Muscle of leg (tissue), 11 donors: ENCODE data around the gene SH3BP4. TPM values are rescaled to one million over a fixed set of nuclear protein-coding genes. Genes with fewer than 3 reads are reported as not detected.

Source experiments
- DNase-seq: peaks from one replicate; pipeline ENCODE4 v3.0.0; 2013
- H3K27ac ChIP-seq: one replicate; pipeline ENCODE4 v1.5.1; 2013; ENCODE audit warnings: mild to moderate bottlenecking, low read length, control low read depth
- H3K27me3 ChIP-seq: one replicate; pipeline ENCODE4 v1.6.1; 2013; ENCODE audit warnings: low read length; ENCODE audit not compliant: control insufficient read depth, insufficient read depth
- H3K36me3 ChIP-seq: one replicate; pipeline ENCODE4 v1.6.1; 2013; ENCODE audit warnings: low read length; ENCODE audit not compliant: control insufficient read depth, insufficient read depth
- H3K4me1 ChIP-seq: one replicate; pipeline ENCODE4 v1.6.1; 2013; ENCODE audit warnings: low read length; ENCODE audit not compliant: control insufficient read depth, insufficient read depth
- H3K4me3 ChIP-seq: one replicate; pipeline ENCODE4 v1.5.1; 2013; ENCODE audit warnings: low read length, control low read depth
- H3K9me3 ChIP-seq: replicated peaks from 2 replicates; pipeline ENCODE4 v1.6.1; 2013; ENCODE audit warnings: low read depth, low read length; ENCODE audit not compliant: control insufficient read depth
- WGBS: methylation state at CpG from one replicate; pipeline ENCODE4 v1.1.5; 2013; ENCODE audit warnings: missing lambda C conversion rate; ENCODE audit not compliant: insufficient coverage; 5-methylcytosine and 5-hydroxymethylcytosine counted together
- polyA plus RNA-seq, 8 donors: library from polyadenylated mRNA; unstranded; fragments of 120-200 nt; gene quantifications; one replicate each; pipeline versions ENCODE4 v1.2.1 to v1.2.3, GENCODE V29; 2013; ENCODE audit warnings: inconsistent platforms in 1 of 8, low replicate concordance in 1 of 8; ENCODE audit not compliant: insufficient read length in 8 of 8, insufficient read depth in 1 of 8
- total RNA-seq: library from RNA; stranded (reverse); fragments of 120-200 nt; gene quantifications from one replicate; pipeline ENCODE4 v1.2.4, GENCODE V29; 2013

SH3BP4 gene
- total and polyA plus RNA-seq, 9 donors: 10.2 to 20.4 (median 14.8) TPM

- H3K4me1 ChIP-seq: peaks cover 37% of the 10 kb centered on the region
- DNase-seq: no peak
- 79% methylated on average over 4 of the region's 4 CpGs for WGBS
Measured at GRCh38 chr2:235028646-235029045, 76.8 kb downstream of the SH3BP4 start.

GRCh38 chr2:235029054-235029453 is 77.2 kb downstream of the SH3BP4 start:
- WGBS: 61% methylated on average over 7 of the region's 7 CpGs
- Histone ChIP-seq H3K9me3 (no peaks in the 10 kb centered on the region), H3K36me3 (no peaks in the 10 kb centered on the region), H3K4me3 (no peak overlapping the region), H3K27me3 (peaks cover 3% of the 10 kb centered on the region), H3K4me1 (peaks cover 39% of the 10 kb centered on the region), H3K27ac (no peak overlapping the region)
- no peak for DNase-seq

More at GRCh38 chr2:235028646-235029045, 76.8 kb downstream of the SH3BP4 start:
- peaks cover 3% of the 10 kb centered on the region for H3K27me3 ChIP-seq
- no peak overlapping the region for H3K27ac ChIP-seq
- H3K4me3 ChIP-seq: no peak overlapping the region
- H3K9me3 ChIP-seq: no peaks in the 10 kb centered on the region
- no peaks in the 10 kb centered on the region for H3K36me3 ChIP-seq

GRCh38 chr2:235030126-235030525 is 78.3 kb downstream of the SH3BP4 start:
- Histone ChIP-seq H3K9me3 (no peaks in the 10 kb centered on the region), H3K36me3 (peaks cover 4% of the 10 kb centered on the region), H3K27ac (no peak overlapping the region), H3K4me3 (no peak overlapping the region), H3K4me1 (peaks cover 36% of the 10 kb centered on the region), H3K27me3 (no peaks in the 10 kb centered on the region)
- 79% methylated on average over 10 of the region's 10 CpGs for WGBS
- no peak for DNase-seq

- Histone ChIP-seq H3K4me3 (no peak overlapping the region), H3K4me1 (peaks cover 31% of the 10 kb centered on the region), H3K27ac (no peak overlapping the region), H3K36me3 (peaks cover 8% of the 10 kb centered on the region), H3K27me3 (no peaks in the 10 kb centered on the region), H3K9me3 (no peaks in the 10 kb centered on the region)
- DNase-seq: no peak
- WGBS: 60% methylated on average over 1 of the region's 4 CpGs
Measured at GRCh38 chr2:235030936-235031335, 79.1 kb downstream of the SH3BP4 start.

- peaks cover 8% of the 10 kb centered on the region for H3K36me3 ChIP-seq
- H3K4me1 ChIP-seq: peaks cover 25% of the 10 kb centered on the region
- no peak overlapping the region for H3K27ac ChIP-seq
- DNase-seq: no peak
- no peak overlapping the region for H3K4me3 ChIP-seq
- WGBS: 92% methylated on average over 10 of the region's 16 CpGs
- no peaks in the 10 kb centered on the region for H3K9me3 ChIP-seq
- no peaks in the 10 kb centered on the region for H3K27me3 ChIP-seq
Measured at GRCh38 chr2:235031686-235032373, 80.0 kb downstream of the SH3BP4 start.

GRCh38 chr2:235032466-235032865 is 80.6 kb downstream of the SH3BP4 start:
- H3K27ac ChIP-seq: no peak overlapping the region
- DNase-seq: no peak
- peaks cover 8% of the 10 kb centered on the region for H3K36me3 ChIP-seq
- 93% methylated on average over 9 of the region's 16 CpGs for WGBS
- peaks cover 20% of the 10 kb centered on the region for H3K4me1 ChIP-seq
- no peaks in the 10 kb centered on the region for H3K27me3 ChIP-seq
- H3K9me3 ChIP-seq: no peaks in the 10 kb centered on the region
- H3K4me3 ChIP-seq: no peak overlapping the region

GRCh38 chr2:235032949-235033348 is 81.1 kb downstream of the SH3BP4 start:
- Histone ChIP-seq H3K27ac (no peak overlapping the region), H3K36me3 (peaks cover 8% of the 10 kb centered on the region), H3K4me3 (no peak overlapping the region), H3K4me1 (peaks cover 16% of the 10 kb centered on the region), H3K9me3 (no peaks in the 10 kb centered on the region), H3K27me3 (no peaks in the 10 kb centered on the region)
- 85% methylated on average over 5 of the region's 10 CpGs for WGBS
- no peak for DNase-seq

- no peak for DNase-seq
- H3K9me3 ChIP-seq: no peaks in the 10 kb centered on the region
- no peak overlapping the region for H3K27ac ChIP-seq
- peaks cover 16% of the 10 kb centered on the region for H3K4me1 ChIP-seq
- WGBS: 90% methylated on average over 23 of the region's 30 CpGs
- H3K36me3 ChIP-seq: peaks cover 8% of the 10 kb centered on the region
- H3K27me3 ChIP-seq: no peaks in the 10 kb centered on the region
- H3K4me3 ChIP-seq: no peak overlapping the region
Measured at GRCh38 chr2:235034265-235035118, 82.7 kb downstream of the SH3BP4 start.

GRCh38 chr2:235037604-235038166 is 85.9 kb downstream of the SH3BP4 start:
- no peak for DNase-seq
- no CpG with 5 or more reads among the region's 8 CpGs for WGBS
- H3K9me3 ChIP-seq: no peaks in the 10 kb centered on the region
- no peaks in the 10 kb centered on the region for H3K27me3 ChIP-seq
- no peak overlapping the region for H3K27ac ChIP-seq
- H3K4me3 ChIP-seq: no peak overlapping the region
- H3K36me3 ChIP-seq: peaks cover 30% of the 10 kb centered on the region
- H3K4me1 ChIP-seq: peaks cover 16% of the 10 kb centered on the region

- Histone ChIP-seq H3K4me1 (no peaks in the 10 kb centered on the region), H3K27me3 (no peaks in the 10 kb centered on the region), H3K4me3 (no peak overlapping the region), H3K9me3 (no peaks in the 10 kb centered on the region), H3K36me3 (peaks cover 31% of the 10 kb centered on the region), H3K27ac (no peak overlapping the region)
- DNase-seq: no peak
- 93% methylated on average over 31 of the region's 31 CpGs for WGBS
Measured at GRCh38 chr2:235041221-235041917, 89.6 kb downstream of the SH3BP4 start.
